OCI-M2 (cell line): Measurements from ENCODE around the gene CCT6A.
"Not testable (repeated sequence)": the region's sequence is repeated elsewhere in the genome, so short reads cannot be mapped to it uniquely, and the experiment has no call there.

ENCODE experiments used
- DNase-seq: peaks from one replicate; lab custom pipeline; 2025; ENCODE audit not compliant: unreplicated experiment; lab: John Stamatoyannopoulos, UW

Gene CCT6A

GRCh38 chr7:56098187-56099008, 46.8 kb downstream of the CCT6A start:
- not testable (repeated sequence) for DNase-seq

- no peak for DNase-seq
These were observed 48.1 kb downstream of the CCT6A start for GRCh38 chr7:56099653-56100052.

- not testable (repeated sequence) for DNase-seq
These were observed 52.6 kb downstream of the CCT6A start for GRCh38 chr7:56104138-56104537.

DNA sequence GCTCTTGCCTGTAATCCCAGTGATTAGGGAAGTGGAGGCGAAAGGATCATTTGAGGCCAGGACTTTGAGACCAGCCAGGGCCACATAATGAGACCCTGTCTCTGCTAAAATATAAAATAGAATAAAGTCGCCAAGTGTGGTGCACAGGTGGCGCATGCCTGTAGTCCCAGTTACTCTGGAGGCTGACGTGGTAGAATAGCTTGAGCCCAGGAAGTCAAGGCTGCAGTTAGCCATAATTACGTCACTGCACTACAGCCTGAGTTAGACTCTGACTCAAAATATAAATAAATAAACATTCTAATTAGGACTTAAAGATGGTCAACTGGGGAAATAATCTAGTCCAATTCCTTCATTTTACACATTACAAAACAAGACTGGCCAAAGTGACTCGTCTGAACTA, 53.9 kb downstream of the CCT6A start:
- DNase-seq = no peak

DNA sequence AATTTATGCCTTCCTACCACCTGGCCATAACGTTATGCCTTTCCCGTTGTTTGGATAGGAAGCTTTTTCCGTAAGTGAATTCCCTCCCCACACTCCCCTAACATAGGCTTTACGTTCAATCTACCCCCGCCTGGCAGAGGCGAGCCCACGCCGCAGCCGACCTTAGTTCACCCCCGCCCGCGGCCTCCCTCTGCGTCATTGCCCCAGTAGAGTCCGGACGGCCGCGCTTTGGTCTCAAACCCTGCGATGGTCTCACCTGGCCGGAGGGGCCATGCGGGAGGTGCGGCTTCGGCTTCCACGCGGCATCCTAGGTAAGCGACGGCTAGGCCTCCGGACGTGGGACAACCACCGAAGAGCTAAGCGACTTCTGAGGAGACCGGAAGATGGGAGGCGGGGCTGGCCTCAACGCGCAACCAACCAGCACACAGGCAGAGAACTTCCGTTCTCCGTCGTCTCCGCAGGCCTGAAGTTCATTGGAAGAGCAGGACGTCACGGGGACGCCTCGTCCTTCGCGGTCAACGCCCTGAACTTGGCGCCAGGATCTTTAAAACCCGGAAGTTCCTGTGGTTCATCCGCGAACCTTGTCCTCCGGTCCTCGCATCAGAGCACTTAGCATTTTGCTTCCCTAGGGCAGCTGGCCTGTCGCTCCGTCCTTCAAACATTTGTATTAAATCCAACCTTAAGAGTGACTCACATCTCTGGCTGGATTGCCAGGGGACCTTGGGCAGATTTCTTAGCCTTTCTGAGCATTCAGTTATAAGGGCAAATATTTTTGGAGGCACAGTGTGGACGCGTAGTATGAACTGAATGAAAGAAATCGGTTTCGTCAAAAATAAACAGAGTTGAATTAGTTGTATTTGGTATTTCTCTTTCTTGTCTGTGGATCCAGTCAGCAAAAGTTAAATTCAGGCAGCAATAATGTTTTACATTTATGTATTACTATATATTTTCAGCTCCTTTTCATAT, 54.8 kb downstream of the CCT6A start, which contains the start of gene CHCHD2:
CHCHD2 (minus strand) TSS at position 369 of the 966 bp plus-strand sequence; CDS start at position 306, 63 bp downstream.
- peak; percentile 73 for DNase-seq

DNA sequence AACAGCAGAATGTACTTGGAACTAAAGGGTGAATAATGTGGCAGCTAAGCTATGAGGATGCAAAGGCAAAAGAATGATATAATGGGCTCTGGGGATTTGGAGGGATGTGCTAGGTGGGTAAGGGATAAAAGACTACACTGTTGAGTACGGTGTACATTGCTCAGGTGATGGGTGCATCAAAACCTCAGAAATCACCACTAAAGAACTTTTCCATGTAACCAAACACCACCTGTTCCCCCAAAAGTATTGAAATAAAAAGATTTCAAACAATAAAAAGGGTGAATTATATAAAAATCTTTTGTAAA, 56.3 kb downstream of the CCT6A start:
- no peak for DNase-seq

GRCh38 chr7:56110611-56111010, 59.0 kb downstream of the CCT6A start:
- DNase-seq = no peak

DNA sequence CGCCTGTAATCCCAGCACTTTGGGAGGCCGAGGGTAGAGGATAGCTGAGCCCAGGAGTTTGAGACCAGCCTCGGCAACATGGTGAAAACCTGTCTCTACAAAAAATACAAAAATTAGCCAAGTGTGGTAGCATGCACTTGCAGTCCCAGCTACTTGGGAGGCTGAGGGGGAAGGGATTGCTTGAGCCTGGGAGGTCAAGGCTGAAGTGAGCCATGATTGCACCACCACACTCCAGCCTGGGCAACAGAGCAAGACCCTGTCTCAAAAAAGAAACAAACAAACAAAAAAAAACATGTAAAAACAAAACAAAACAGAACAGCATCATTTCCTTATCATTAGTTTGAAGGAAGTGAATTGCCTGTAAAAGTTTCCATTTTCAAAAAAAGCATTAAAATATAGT, 60.7 kb downstream of the CCT6A start:
- DNase-seq = not testable (repeated sequence)
